Cardiac fibroblast (primary cell): Measurements from ENCODE around the gene DNASE1L3.
A peak's percentile ranks its signal among the peaks of the same experiment; 100 is the strongest.

Experiments used
- DNase-seq, 2 donors: peaks; one replicate each; pipeline versions ENCODE4 v3.0.0 to v3.0.0-alpha.2; 2010; ENCODE audit warnings: low read depth in 2 of 2
- H3K4me3 ChIP-seq, 2 donors: replicated peaks in 1 of 2; 1 replicate in 1 of 2; 2 replicates in 1 of 2; pipeline ENCODE4 v1.5.1; 2011; ENCODE audit warnings: low read depth in 2 of 2, low read length in 2 of 2, mild to moderate bottlenecking in 2 of 2, moderate library complexity in 1 of 2
- CTCF ChIP-seq: IDR thresholded peaks from one replicate; pipeline ENCODE4 v1.5.1; 2011; ENCODE audit warnings: low read depth, mild to moderate bottlenecking, low read length, inconsistent platforms

The DNASE1L3 gene

GRCh38 chr3:58210761-58211460 lies at the start of gene DNASE1L3:
Gene DNASE1L3 (minus strand): TSS chr3:58210972. CDS start chr3:58210906, 66 bp downstream.
- TF ChIP-seq CTCF = no peak
- peak in 1 of 2 donors; percentile 70 for DNase-seq
- H3K4me3 ChIP-seq = no peak within 1 kb of the TSS

GRCh38 chr3:58260261-58260731 lies 49.5 kb upstream of the DNASE1L3 start:
- peak in 1 of 2 donors; percentile 81 for DNase-seq
- TF ChIP-seq CTCF = no peak
- H3K4me3 ChIP-seq = no peak overlapping the region

GRCh38 chr3:58258392-58259055 lies 47.8 kb upstream of the DNASE1L3 start:
- no peak overlapping the region for H3K4me3 ChIP-seq
- no peak for DNase-seq
- TF ChIP-seq CTCF = no peak

GRCh38 chr3:58256511-58256910 lies 45.7 kb upstream of the DNASE1L3 start:
- no peak for TF ChIP-seq CTCF
- H3K4me3 ChIP-seq = no peak overlapping the region
- no peak for DNase-seq

- DNase-seq = no peak
These were observed 45.3 kb upstream of the DNASE1L3 start for GRCh38 chr3:58256061-58256460.

GRCh38 chr3:58254144-58254543 lies 43.4 kb upstream of the DNASE1L3 start:
- H3K4me3 ChIP-seq = no peak overlapping the region
- no peak for TF ChIP-seq CTCF
- DNase-seq = no peak

More at GRCh38 chr3:58256061-58256460, 45.3 kb upstream of the DNASE1L3 start:
- TF ChIP-seq CTCF = no peak
- H3K4me3 ChIP-seq = no peak overlapping the region
